COR-L47 (cell line): ENCODE results near the gene LHX6.

Experiments used
- DNase-seq: peaks from one replicate; lab custom pipeline; 2025; lab: John Stamatoyannopoulos, UW

Gene LHX6

GRCh38 chr9:122190597-122191381 is 38.0 kb downstream of the LHX6 start:
- DNase-seq = no peak

GRCh38 chr9:122188369-122188768 is 40.4 kb downstream of the LHX6 start:
- no peak for DNase-seq

GRCh38 chr9:122186777-122187470 is 41.8 kb downstream of the LHX6 start:
- no peak for DNase-seq

GRCh38 chr9:122186301-122186700 is 42.5 kb downstream of the LHX6 start:
- DNase-seq = no peak

GRCh38 chr9:122184551-122184950 is 44.2 kb downstream of the LHX6 start:
- no peak for DNase-seq

GRCh38 chr9:122183501-122183900 is 45.3 kb downstream of the LHX6 start:
- no peak for DNase-seq

GRCh38 chr9:122180633-122181032 is 48.1 kb downstream of the LHX6 start:
- DNase-seq = peak; percentile 36

GRCh38 chr9:122179690-122180074 is 49.1 kb downstream of the LHX6 start:
- no peak for DNase-seq

- DNase-seq = no peak
These were observed 49.6 kb downstream of the LHX6 start for GRCh38 chr9:122179054-122179689.

GRCh38 chr9:122176916-122177315 is 51.8 kb downstream of the LHX6 start:
- no peak for DNase-seq

- DNase-seq = no peak
These were observed 55.1 kb downstream of the LHX6 start for GRCh38 chr9:122173670-122174069.

- no peak for DNase-seq
These were observed 56.6 kb downstream of the LHX6 start for GRCh38 chr9:122172131-122172530.

- DNase-seq = no peak
These were observed 60.4 kb downstream of the LHX6 start for GRCh38 chr9:122168356-122168755.

GRCh38 chr9:122164286-122164685 is 64.5 kb downstream of the LHX6 start:
- DNase-seq = no peak

- no peak for DNase-seq
These were observed 66.3 kb downstream of the LHX6 start for GRCh38 chr9:122162415-122162814.

- DNase-seq = no peak
These were observed 68.9 kb downstream of the LHX6 start for GRCh38 chr9:122159925-122160246.

GRCh38 chr9:122159026-122159924 is 69.5 kb downstream of the LHX6 start, which contains the start of the genes MORN5 and NDUFA8:
Gene MORN5 (plus strand): TSS chr9:122159908. CDS start chr9:122159973, 65 bp downstream.
Gene NDUFA8 (minus strand): TSS chr9:122159779. CDS start chr9:122159677, 102 bp downstream.
- peak; percentile 96 for DNase-seq

GRCh38 chr9:122158202-122158601 is 70.6 kb downstream of the LHX6 start:
- peak; percentile 6 for DNase-seq

GRCh38 chr9:122155796-122156195 is 73.0 kb downstream of the LHX6 start:
- DNase-seq = no peak
